K562 (cell line): ENCODE data around the gene ADAT1. TPM values are rescaled to one million over a fixed set of nuclear protein-coding genes. Genes with fewer than 3 reads are reported as not detected.

ENCODE experiments used
- ARID1B ChIP-seq: fragments of 450-650 bp; IDR thresholded peaks from 2 replicates; pipeline ENCODE4 v1.6.1; 2016; ENCODE audit warnings: antibody characterized with exemption, mild to moderate bottlenecking, inconsistent platforms
- FOXJ3 ChIP-seq: sonication (generic); formaldehyde crosslinking; IDR thresholded peaks from 2 replicates; pipeline ENCODE4 v1.4.0; 2020; ENCODE audit warnings: mild to moderate bottlenecking, missing genetic modification reagents
- FOXK1 ChIP-seq: sonication (generic); formaldehyde crosslinking; IDR thresholded peaks from 2 replicates; pipeline ENCODE4 v1.8.0; 2022; ENCODE audit warnings: missing genetic modification reagents, mild to moderate bottlenecking, borderline replicate concordance
- GABPB1 ChIP-seq: sonication (generic); formaldehyde crosslinking; IDR thresholded peaks from 2 replicates; pipeline ENCODE4 v1.8.0; 2022; ENCODE audit warnings: mild to moderate bottlenecking, missing genetic modification reagents
- HDAC2 ChIP-seq: fragments of 450-650 bp; IDR thresholded peaks from 2 replicates; pipeline ENCODE4 v1.6.1; 2016; ENCODE audit warnings: mild to moderate bottlenecking
- KAT2B ChIP-seq: IDR thresholded peaks from one replicate; pipeline ENCODE4 v1.6.1; 2012; ENCODE audit warnings: low read depth, mild to moderate bottlenecking, control low read depth, inconsistent platforms, low read length, moderate library complexity
- KLF13 ChIP-seq: fragments of 450-650 bp; IDR thresholded peaks from 2 replicates; pipeline ENCODE4 v1.6.1; 2016; ENCODE audit warnings: missing genetic modification characterization, low read depth, mild to moderate bottlenecking, missing compliant biosample characterization, moderate library complexity, borderline replicate concordance
- MXI1 ChIP-seq: IDR thresholded peaks from 2 replicates; pipeline ENCODE4 v1.6.1; 2011; ENCODE audit warnings: low read depth, mild to moderate bottlenecking, improper control_type of control experiment, low read length
- MYNN ChIP-seq, 2 experiments: sonication (generic); formaldehyde crosslinking in 1 of 2; IDR thresholded peaks; 2 replicates each; pipeline versions ENCODE4 v1.5.0 to v1.6.1; 2016 to 2020; ENCODE audit warnings: antibody characterized with exemption in 1 of 2, missing genetic modification reagents in 1 of 2
- PHF8 ChIP-seq: fragments of 200-600 bp; sonication (generic); IDR thresholded peaks from 2 replicates; pipeline ENCODE4 v1.6.1; 2012; ENCODE audit warnings: mixed run types, mild to moderate bottlenecking, inconsistent platforms, low read length, moderate library complexity, borderline replicate concordance
- PRPF4 ChIP-seq: fragments of 200-400 bp; formaldehyde crosslinking; IDR thresholded peaks from one replicate; pipeline ENCODE4 v1.6.1; 2017; ENCODE audit warnings: low read length, low read depth, mild to moderate bottlenecking; ENCODE audit not compliant: insufficient read depth, poor library complexity, severe bottlenecking
- RB1 ChIP-seq: fragments of 450-650 bp; IDR thresholded peaks from 2 replicates; pipeline ENCODE4 v1.6.1; 2017; ENCODE audit warnings: low read depth, mild to moderate bottlenecking
- RBM17 ChIP-seq: fragments of 200-400 bp; formaldehyde crosslinking; IDR thresholded peaks from 2 replicates; pipeline ENCODE4 v1.6.1; 2017; ENCODE audit warnings: low read depth, mild to moderate bottlenecking, low read length, borderline replicate concordance
- RNF2 ChIP-seq: sonication (generic); IDR thresholded peaks from 2 replicates; pipeline ENCODE4 v1.6.1; 2016
- SIN3A ChIP-seq, 2 experiments: fragments of 150-350 bp in 1 of 2; IDR thresholded peaks; 2 replicates each; pipeline ENCODE4 v1.6.1; 2011 to 2016; ENCODE audit warnings: borderline replicate concordance in 2 of 2, low read depth in 2 of 2, low read length in 2 of 2, mild to moderate bottlenecking in 2 of 2, moderate library complexity in 2 of 2; ENCODE audit not compliant: control insufficient read depth in 1 of 2
- SRF ChIP-seq, 2 experiments: fragments of 250-450, 450-650 bp in 1 of 2; sonication (Bioruptor Pico) in 1 of 2; sonication (generic) in 1 of 2; formaldehyde crosslinking; IDR thresholded peaks; 2 replicates each; pipeline versions ENCODE4 v1.5.0 to v1.5.1; 2020 to 2022; ENCODE audit warnings: mild to moderate bottlenecking in 1 of 2, missing genetic modification reagents in 1 of 2
- TAF15 ChIP-seq: fragments of 200-400 bp; formaldehyde crosslinking; IDR thresholded peaks from 2 replicates; pipeline ENCODE4 v1.6.1; 2017; ENCODE audit warnings: mild to moderate bottlenecking, low read depth, low read length, moderate library complexity
- TSHZ1 ChIP-seq: fragments of 250-450 bp; sonication (Bioruptor Pico); IDR thresholded peaks from 2 replicates; pipeline ENCODE4 v1.4.0; 2020; ENCODE audit warnings: mild to moderate bottlenecking, moderate library complexity
- XRCC5 ChIP-seq: fragments of 200-400 bp; formaldehyde crosslinking; IDR thresholded peaks from 2 replicates; pipeline ENCODE4 v1.6.1; 2017; ENCODE audit warnings: low read depth, mild to moderate bottlenecking, low read length
- YY1 ChIP-seq, 3 experiments: IDR thresholded peaks; 2 replicates each; pipeline ENCODE4 v1.6.1; 2011; ENCODE audit warnings: low read length in 2 of 3, mild to moderate bottlenecking in 2 of 3, moderate library complexity in 2 of 3, borderline replicate concordance in 1 of 3, control low read depth in 1 of 3, low read depth in 1 of 3; ENCODE audit not compliant: insufficient read depth in 3 of 3, insufficient replicate concordance in 2 of 3, control insufficient read depth in 1 of 3, insufficient read length in 1 of 3; ENCODE audit errors: extremely low read depth in 1 of 3
- ZKSCAN3 ChIP-seq: fragments of 250-450 bp; sonication (Bioruptor Pico); IDR thresholded peaks from 2 replicates; pipeline ENCODE4 v1.4.0; 2020
- ZNF174 ChIP-seq: fragments of 250-450 bp; sonication (Bioruptor Pico); IDR thresholded peaks from 2 replicates; pipeline ENCODE4 v1.4.0; 2020; ENCODE audit warnings: mild to moderate bottlenecking
- ZNF3 ChIP-seq: fragments of 250-450 bp; sonication (Bioruptor Pico); IDR thresholded peaks from 2 replicates; pipeline ENCODE4 v1.5.0; 2021; ENCODE audit warnings: mild to moderate bottlenecking, moderate library complexity
- ZNF75A ChIP-seq: fragments of 450-650 bp; formaldehyde crosslinking; IDR thresholded peaks from 2 replicates; pipeline ENCODE4 v1.4.0; 2020; ENCODE audit warnings: mild to moderate bottlenecking
- ZNF766 ChIP-seq: fragments of 200-800 bp; sonication (Bioruptor generic); conservative IDR thresholded peaks from 2 replicates; pipeline ENCODE4 v1.6.1; 2016; ENCODE audit warnings: missing genetic modification characterization, missing compliant biosample characterization
- polyA plus RNA-seq, 8 experiments: library from polyadenylated mRNA; depleted of rRNA in 4 of 8; stranded (reverse) in 5 of 8; unstranded in 3 of 8; fragments of >200 nt; fragmentation: Nextera tagmentation in 2 of 8; fragmentation: Illumina TruSeq in 1 of 8; extraction: Ambion mirVana in 2 of 8; extraction: Trizol in 1 of 8; gene quantifications; 2 replicates each; pipeline versions ENCODE4 v1.2.1 to v1.2.3, GENCODE V29; 2011 to 2014; ENCODE audit warnings: inconsistent platforms in 1 of 8, missing spikeins in 1 of 8
- total RNA-seq, 7 experiments: library from RNA; depleted of rRNA in 6 of 7; stranded (reverse); fragments of >200 nt in 6 of 7; fragmentation: Illumina TruSeq in 2 of 7; extraction: Trizol in 2 of 7; gene quantifications; 2 replicates each; pipeline versions ENCODE4 v1.2.1 to v1.2.3, GENCODE V29; 2011 to 2021; ENCODE audit warnings: low replicate concordance in 1 of 7

Gene ADAT1
- total and polyA plus RNA-seq, 9 of the 15 experiments (the other 6 are each of a cell fraction or from before 2014, with no cell fraction given): 16.0 to 36.7 (median 28.2) TPM

- TF ChIP-seq ZNF766 (no peak), YY1 (IDR thresholded peaks at IDR 0.05; ENCODE audit: borderline replicate concordance in 1 of 3, control insufficient read depth in 1 of 3, extremely low read depth in 1 of 3, insufficient read depth in 3 of 3, insufficient read length in 1 of 3, insufficient replicate concordance in 2 of 3, low read depth in 1 of 3, low read length in 2 of 3) (peak; percentile 28 to 86 (median 84)), ZNF3 (CRISPR knock-in tag) (no peak), ZNF174 (no peak), PRPF4 (peak; percentile 44), HDAC2 (peak; percentile 58), RB1 (no peak; the same call in 1 of the 2 replicates), KAT2B (no peak), GABPB1 (CRISPR knock-in tag) (peak; percentile 96), ARID1B (peak; percentile 67), XRCC5 (no peak), ZKSCAN3 (CRISPR knock-in tag) (no peak), RBM17 (no peak), PHF8 (peak; percentile 74; the same call in 1 of the 2 replicates), FOXJ3 (CRISPR knock-in tag) (no peak), KLF13 (peak; percentile 92; the same call in 1 of the 2 replicates), MXI1 (0 out of 2 replicates have a peak, but pooled peaks have one; percentile 9), TAF15 (no peak), TSHZ1 (CRISPR knock-in tag) (no peak), ZNF75A (CRISPR knock-in tag) (no peak), RNF2 (no peak), SIN3A (IDR thresholded peaks at IDR 0.05; ENCODE audit: borderline replicate concordance in 2 of 2, control insufficient read depth in 1 of 2, low read depth in 2 of 2, low read length in 2 of 2) (peak in 1 of 2 experiments; percentile 28; a peak in 2 of 4 replicates), MYNN (IDR thresholded peaks at IDR 0.05) (peak; percentile 89), MYNN (CRISPR knock-in tag; IDR thresholded peaks at IDR 0.05) (no peak), FOXK1 (CRISPR knock-in tag) (peak; percentile 21; the same call in 1 of the 2 replicates), SRF (CRISPR knock-in tag; IDR thresholded peaks at IDR 0.05) (0 out of 4 replicates have a peak, but pooled peaks of 1 of the 2 experiments have one; percentile 23)
Measured at GRCh38 chr16:75566040-75566757, 56.9 kb downstream of the ADAT1 start, which contains the start of gene GABARAPL2 (continued).
